Measurements from ENCODE around the gene ZNF710. TPM values are rescaled to one million over a fixed set of nuclear protein-coding genes. Genes with fewer than 3 reads are reported as not detected.

The ZNF710 gene
- total and polyA plus RNA-seq, 2 of the 4 experiments (the other 2 are of a cell fraction), result 7.6 to 8.2 TPM

DNA sequence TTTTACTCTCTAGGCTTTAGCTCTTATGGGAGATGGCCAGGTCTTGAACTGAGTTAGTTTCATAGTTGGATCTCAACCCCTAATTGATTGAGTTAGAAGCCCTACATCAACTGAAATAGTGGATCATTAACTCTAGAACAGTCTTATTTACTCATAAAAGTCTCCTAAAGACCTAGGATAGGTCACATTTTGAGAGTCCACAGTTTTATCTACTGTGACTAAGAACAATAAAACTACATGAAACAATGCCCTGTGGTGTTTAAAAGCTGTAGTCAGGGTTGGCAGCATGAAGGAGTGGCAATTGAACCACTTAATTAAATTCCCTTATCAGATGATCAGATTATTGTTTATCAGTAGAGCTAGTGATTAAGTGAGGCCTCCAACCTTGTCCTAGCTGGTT is 123.4 kb downstream of the ZNF710 start:
- Histone ChIP-seq H3K9ac (ENCODE audit: low read depth, low read length) (no peak overlapping the region), H2AFZ (replicated peaks; ENCODE audit: low read length, poor library complexity) (no peak overlapping the region), H3K9me3 (ENCODE audit: control insufficient read depth, insufficient read depth, low read length) (no peaks in the 10 kb centered on the region), H3K9me1 (ENCODE audit: insufficient read depth, low read length) (peaks cover 5% of the 10 kb centered on the region; the same call in 1 of the 2 replicates), H2BK5ac (ENCODE audit: low read depth, low read length, poor library complexity, severe bottlenecking) (no peak overlapping the region), H3K27me3 (ENCODE audit: control insufficient read depth, insufficient read depth, low read length) (peaks cover 7% of the 10 kb centered on the region), H3K4me1 (ENCODE audit: control insufficient read depth, insufficient read depth, low read length) (peaks cover 5% of the 10 kb centered on the region), H4K5ac (ENCODE audit: low read depth, low read length) (no peak overlapping the region), H4K91ac (ENCODE audit: insufficient read depth, low read depth, low read length) (no peak overlapping the region), H3K79me1 (ENCODE audit: low read depth in 1 of 2, low read length in 2 of 2) (no peaks in the 10 kb centered on the region), H3K36me3 (ENCODE audit: control insufficient read depth, insufficient read depth, low read length) (no peaks in the 10 kb centered on the region), H3K14ac (replicated peaks; ENCODE audit: low read depth, low read length) (no peak overlapping the region), H4K20me1 (ENCODE audit: insufficient read depth, low read length) (no peaks in the 10 kb centered on the region), H3K27ac (ENCODE audit: insufficient read depth, low read length) (no peak overlapping the region), H3K18ac (ENCODE audit: low read depth, low read length) (no peak overlapping the region), H3K4me3 (ENCODE audit: insufficient read depth, low read depth, low read length) (no peak overlapping the region), H3K4me2 (ENCODE audit: low read depth, low read length) (no peak overlapping the region), H2BK20ac (ENCODE audit: low read depth, low read length) (no peak overlapping the region), H3K56ac (ENCODE audit: extremely low read depth, insufficient read depth, low read length) (no peak overlapping the region), H2AK9ac (replicated peaks; ENCODE audit: low read depth, low read length, poor library complexity) (no peak overlapping the region), H4K8ac (ENCODE audit: low read depth in 2 of 2, low read length in 2 of 2) (no peak overlapping the region), H2BK15ac (ENCODE audit: low read depth, low read length) (no peak overlapping the region), H3K23ac (ENCODE audit: low read depth, low read length) (no peak overlapping the region), H2BK120ac (ENCODE audit: low read depth, low read length) (no peak overlapping the region), H3K4ac (ENCODE audit: low read depth, low read length) (no peak overlapping the region), H2AK5ac (ENCODE audit: low read depth, low read length) (no peak overlapping the region)
- ChIA-PET POLR2A (ENCODE audit: unreplicated experiment) (no interaction called here), CTCF (no interaction called here)
- intact Hi-C loops (cut with micrococcal nuclease), result no loop called here
- ATAC-seq (ENCODE audit: low read depth) (no peak), DNase-seq (no peak)
- BruUV-seq (replicated peaks), result no TSS peak
- TF ChIP-seq RFX5 (IDR thresholded peaks at IDR 0.05; ENCODE audit: low read depth, low read length) (no peak), MAFK (IDR thresholded peaks at IDR 0.05; ENCODE audit: low read depth, low read length) (no peak), RAD21 (IDR thresholded peaks at IDR 0.05; ENCODE audit: low read length) (no peak)
- in situ Hi-C loops (cut with MboI; ENCODE audit: low sequenced_read_pairs), result no loop called here
- dilution Hi-C loops (cut with HindIII; ENCODE audit: low sequenced_read_pairs, unreplicated experiment), result no loop called here
